ENCODE data around the gene S1PR1.

DNA sequence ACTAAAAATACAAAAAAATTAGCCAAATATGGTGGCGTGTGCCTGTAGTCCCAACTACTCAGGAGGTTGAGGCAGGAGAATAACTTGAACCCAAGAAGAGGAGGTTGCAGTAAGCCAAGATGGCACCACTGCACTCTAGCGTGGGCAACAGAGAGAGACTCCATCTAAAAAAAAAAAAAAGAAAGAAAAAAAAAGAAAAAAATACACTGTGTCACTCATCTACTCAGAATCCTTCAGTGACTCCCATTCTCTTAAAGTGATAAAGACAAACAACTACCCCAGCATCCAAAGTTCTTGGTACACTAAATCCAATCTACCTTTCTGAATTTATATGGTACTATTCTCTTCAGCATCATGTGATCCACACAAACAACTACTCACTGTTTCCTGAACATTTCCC, 40.2 kb upstream of the S1PR1 start:
- no peak for TF ChIP-seq BHLHE40 (IDR thresholded peaks at IDR 0.05; ENCODE audit: borderline replicate concordance)
- no peak for TF ChIP-seq SP1 (IDR thresholded peaks at IDR 0.05)
- TF ChIP-seq FOXA1 (IDR thresholded peaks at IDR 0.05) = no peak

Data from HEK293T (cell line).